H9 (cell line): Measurements from ENCODE around the gene PKD2L1. TPM values are rescaled to one million over a fixed set of nuclear protein-coding genes. Genes with fewer than 3 reads are reported as not detected.

Source experiments
- DNase-seq: peaks from one replicate; pipeline ENCODE4 v3.0.0-alpha.2; 2017
- H2AFZ ChIP-seq: one replicate; pipeline ENCODE4 v1.6.1; 2013; ENCODE audit warnings: mild to moderate bottlenecking, low read length, control low read depth, moderate library complexity
- H2AK5ac ChIP-seq: 2 replicates; pipeline ENCODE4 v1.6.1; 2013; ENCODE audit warnings: low read length, control low read depth, mixed read lengths; ENCODE audit not compliant: insufficient read length
- H2BK120ac ChIP-seq: one replicate; pipeline ENCODE4 v1.6.1; 2013; ENCODE audit warnings: low read depth, mild to moderate bottlenecking, low read length, control low read depth, inconsistent platforms; ENCODE audit not compliant: poor library complexity, severe bottlenecking
- H2BK12ac ChIP-seq: 2 replicates; pipeline ENCODE4 v1.6.1; 2013; ENCODE audit warnings: low read length, control low read depth, mixed read lengths, low read depth; ENCODE audit not compliant: insufficient read length
- H2BK15ac ChIP-seq: 2 replicates; pipeline ENCODE4 v1.6.1; 2013; ENCODE audit warnings: low read depth, low read length, control low read depth
- H2BK20ac ChIP-seq: one replicate; pipeline ENCODE4 v1.6.1; 2013; ENCODE audit warnings: low read depth, mild to moderate bottlenecking, low read length, control low read depth, inconsistent platforms; ENCODE audit not compliant: poor library complexity, severe bottlenecking
- H2BK5ac ChIP-seq: 2 replicates; pipeline ENCODE4 v1.6.1; 2013; ENCODE audit warnings: low read length, control low read depth, mixed read lengths; ENCODE audit not compliant: insufficient read length
- H3K14ac ChIP-seq: 2 replicates; pipeline ENCODE4 v1.6.1; 2013; ENCODE audit warnings: low read length, control low read depth; ENCODE audit not compliant: insufficient read depth
- H3K18ac ChIP-seq: 2 replicates; pipeline ENCODE4 v1.6.1; 2013; ENCODE audit warnings: low read depth, mild to moderate bottlenecking, mixed read lengths, low read length, control low read depth; ENCODE audit not compliant: insufficient read length
- H3K23ac ChIP-seq: 2 replicates; pipeline ENCODE4 v1.6.1; 2013; ENCODE audit warnings: low read length, control low read depth, mixed read lengths, low read depth; ENCODE audit not compliant: insufficient read length
- H3K23me2 ChIP-seq: 2 replicates; pipeline ENCODE4 v1.6.1; 2013; ENCODE audit warnings: low read depth, mild to moderate bottlenecking, mixed read lengths, low read length, control low read depth; ENCODE audit not compliant: insufficient read length, poor library complexity, severe bottlenecking
- H3K27ac ChIP-seq: 2 replicates; pipeline ENCODE4 v1.5.1; 2013; ENCODE audit warnings: low read length, control low read depth, mixed read lengths, low read depth; ENCODE audit not compliant: insufficient read length
- H3K27me3 ChIP-seq: 2 replicates; pipeline ENCODE4 v1.6.1; 2013; ENCODE audit warnings: low read length, control low read depth, inconsistent platforms; ENCODE audit not compliant: insufficient read depth
- H3K4ac ChIP-seq: 2 replicates; pipeline ENCODE4 v1.6.1; 2013; ENCODE audit warnings: low read depth, mild to moderate bottlenecking, control low read depth, inconsistent platforms, low read length, moderate library complexity
- H3K4me1 ChIP-seq: 2 replicates; pipeline ENCODE4 v1.6.1; 2013; ENCODE audit warnings: low read length, control low read depth, inconsistent platforms; ENCODE audit not compliant: insufficient read depth
- H3K4me2 ChIP-seq: 2 replicates; pipeline ENCODE4 v1.6.1; 2013; ENCODE audit warnings: low read length, control low read depth, mixed read lengths; ENCODE audit not compliant: insufficient read length, insufficient read depth
- H3K56ac ChIP-seq: 2 replicates; pipeline ENCODE4 v1.6.1; 2013; ENCODE audit warnings: low read depth, mild to moderate bottlenecking, mixed read lengths, low read length, control low read depth; ENCODE audit not compliant: insufficient read length
- H3K79me1 ChIP-seq: 2 replicates; pipeline ENCODE4 v1.6.1; 2013; ENCODE audit warnings: low read depth, mild to moderate bottlenecking, moderate library complexity, low read length, control low read depth, inconsistent platforms; ENCODE audit not compliant: insufficient read depth, poor library complexity, severe bottlenecking
- H3K79me2 ChIP-seq: 2 replicates; pipeline ENCODE4 v1.6.1; 2013; ENCODE audit warnings: low read length, control low read depth, inconsistent platforms; ENCODE audit not compliant: insufficient read depth
- H3K9ac ChIP-seq: 2 replicates; pipeline ENCODE4 v1.6.1; 2013; ENCODE audit warnings: low read length, control low read depth, mixed read lengths; ENCODE audit not compliant: insufficient read length; ENCODE audit errors: extremely low read depth
- H3K9me3 ChIP-seq: one replicate; pipeline ENCODE4 v1.6.1; 2013; ENCODE audit warnings: low read depth, low read length, inconsistent platforms; ENCODE audit not compliant: control insufficient read depth
- H3T11ph ChIP-seq: one replicate; pipeline ENCODE4 v1.6.1; 2013; ENCODE audit warnings: mild to moderate bottlenecking, low read length, control low read depth, inconsistent platforms
- H4K20me1 ChIP-seq: one replicate; pipeline ENCODE4 v1.6.1; 2013; ENCODE audit not compliant: control insufficient read depth, insufficient read length, insufficient read depth
- H4K5ac ChIP-seq: 2 replicates; pipeline ENCODE4 v1.6.1; 2013; ENCODE audit warnings: low read depth, mild to moderate bottlenecking, mixed read lengths, low read length, control low read depth; ENCODE audit not compliant: insufficient read length
- H4K8ac ChIP-seq: replicated peaks from 2 replicates; pipeline ENCODE4 v1.6.1; 2013; ENCODE audit warnings: low read length, control low read depth, mixed read lengths, low read depth; ENCODE audit not compliant: insufficient read length
- H4K91ac ChIP-seq: 2 replicates; pipeline ENCODE4 v1.6.1; 2013; ENCODE audit warnings: low read depth, mild to moderate bottlenecking, moderate library complexity, mixed read lengths, low read length, control low read depth; ENCODE audit not compliant: insufficient read length
- H3K27ac Mint-ChIP-seq, 3 experiments: 2 replicates in 2 of 3; 3 replicates in 1 of 3; pipeline ENCODE4 v1.8.0; 2020 to 2021; ENCODE audit warnings: mixed read lengths in 3 of 3, mild to moderate bottlenecking in 1 of 3, moderate library complexity in 1 of 3
- H3K27me3 Mint-ChIP-seq: 2 replicates; pipeline ENCODE4 v1.8.0; 2021; ENCODE audit warnings: low read depth, mild to moderate bottlenecking, moderate library complexity, mixed read lengths
- H3K36me3 Mint-ChIP-seq, 3 experiments: 2 replicates in 2 of 3; 3 replicates in 1 of 3; pipeline ENCODE4 v1.8.0; 2020 to 2021; ENCODE audit warnings: low read depth in 3 of 3, mixed read lengths in 3 of 3; ENCODE audit not compliant: insufficient read depth in 1 of 3
- H3K4me1 Mint-ChIP-seq, 2 experiments: 2 replicates each; pipeline ENCODE4 v1.8.0; 2020; ENCODE audit warnings: mixed read lengths in 2 of 2
- H3K4me3 Mint-ChIP-seq, 2 experiments: 2 replicates in 1 of 2; 3 replicates in 1 of 2; pipeline ENCODE4 v1.8.0; 2020 to 2021; ENCODE audit warnings: mild to moderate bottlenecking in 2 of 2, mixed read lengths in 2 of 2, moderate library complexity in 1 of 2
- H3K9me3 Mint-ChIP-seq, 2 experiments: 2 replicates in 1 of 2; 3 replicates in 1 of 2; pipeline ENCODE4 v1.8.0; 2020; ENCODE audit warnings: mild to moderate bottlenecking in 2 of 2, mixed read lengths in 2 of 2, moderate library complexity in 1 of 2
- CTCF ChIP-seq: fragments of 200-600 bp; sonication (generic); conservative IDR thresholded peaks from 3 replicates; pipeline ENCODE4 v1.8.0; 2021; ENCODE audit warnings: antibody characterized with exemption, mild to moderate bottlenecking
- WGBS: extraction: QIAGEN DNeasy Blood & Tissue Kit; methylation state at CpG from one replicate; pipeline ENCODE4 v1.1.7; 2013; ENCODE audit warnings: missing lambda C conversion rate, low lambda C conversion rate, mixed read lengths; ENCODE audit not compliant: insufficient read length; ENCODE audit errors: extremely low coverage; 5-methylcytosine and 5-hydroxymethylcytosine counted together
- total RNA-seq: library from RNA; stranded (reverse); gene quantifications from 2 replicates; pipeline ENCODE4 v1.2.1, GENCODE V29; 2021

PKD2L1 gene
- total RNA-seq, 1 experiment from 2014 or later = 0.20 TPM

- no CpG with 5 or more reads among the region's 10 CpGs for WGBS
Measured at GRCh38 chr10:100371482-100372027, 41.5 kb upstream of the PKD2L1 start.

More at GRCh38 chr10:100371482-100372027, 41.5 kb upstream of the PKD2L1 start:
- Mint-ChIP-seq H3K4me1 (peaks cover 16 to 17% of the 10 kb centered on the region in 2 experiments), H3K4me3 (peak overlapping the region; percentile 30 to 68; a peak in 4 of 5 replicates), H3K36me3 (peaks cover 0 to under 1% (median 0%) of the 10 kb centered on the region in 3 experiments; a peak in 2 of 7 replicates), H3K9me3 (no peaks in the 10 kb centered on the region; a peak in 1 of 5 replicates), H3K27ac (peak overlapping the region; percentile 81 to 99 (median 83)), H3K27me3 (no peaks in the 10 kb centered on the region)
- Histone ChIP-seq H3K27me3 (no peaks in the 10 kb centered on the region), H2BK12ac (peak overlapping the region; percentile 15), H4K8ac (no peak overlapping the region), H3K18ac (no peak overlapping the region), H2AFZ (no peak overlapping the region), H2AK5ac (no peak overlapping the region), H3K23ac (no peak overlapping the region), H4K91ac (no peak overlapping the region), H2BK120ac (no peak overlapping the region), H3K27ac (no peak overlapping the region), H4K20me1 (no peaks in the 10 kb centered on the region), H2BK15ac (no peak overlapping the region), H3K9me3 (no peaks in the 10 kb centered on the region), H3K23me2 (peaks cover 13% of the 10 kb centered on the region), H2BK20ac (no peak overlapping the region), H3T11ph (no peak overlapping the region), H3K4ac (no peak overlapping the region), H3K14ac (no peak overlapping the region), H4K5ac (no peak overlapping the region), H3K4me2 (peak overlapping the region; percentile 33), H3K79me1 (no peaks in the 10 kb centered on the region), H3K56ac (no peak overlapping the region), H3K79me2 (peaks cover 5% of the 10 kb centered on the region; the same call in 1 of the 2 replicates), H3K4me1 (peaks cover 10% of the 10 kb centered on the region; the same call in 1 of the 2 replicates), H3K9ac (no peak overlapping the region), H2BK5ac (no peak overlapping the region)
- DNase-seq = no peak
- no peak for TF ChIP-seq CTCF
